Lung (tissue), 12 donors: Measurements from ENCODE around the gene PRSS21. TPM values are rescaled to one million over a fixed set of nuclear protein-coding genes. Genes with fewer than 3 reads are reported as not detected.

Experiments used
- ATAC-seq: fragments of 200-7000 bp; cut with Tn5 transposase; one replicate; pipeline ENCODE4 v1.9.1; 2020; ENCODE audit warnings: moderate number of reproducible peaks; ENCODE audit not compliant: insufficient read depth, low FRiP score
- DNase-seq, 3 donors: peaks; one replicate each; pipeline ENCODE4 v3.0.0-alpha.2; 2013 to 2017
- H3K27ac ChIP-seq, 2 donors: one replicate each; pipeline ENCODE4 v1.5.1; 2013; ENCODE audit warnings: mild to moderate bottlenecking in 2 of 2, moderate library complexity in 2 of 2, control low read depth in 1 of 2, inconsistent platforms in 1 of 2, low read depth in 1 of 2, low read length in 1 of 2
- H3K27me3 ChIP-seq, 3 donors: one replicate each; pipeline ENCODE4 v1.5.1; 2013; ENCODE audit warnings: low read length in 2 of 3; ENCODE audit not compliant: control insufficient read depth in 3 of 3, insufficient read depth in 3 of 3
- H3K36me3 ChIP-seq, 4 donors: one replicate each; pipeline ENCODE4 v1.5.1; 2013; ENCODE audit warnings: low read length in 4 of 4, mild to moderate bottlenecking in 1 of 4, moderate library complexity in 1 of 4; ENCODE audit not compliant: control insufficient read depth in 4 of 4, insufficient read depth in 4 of 4
- H3K4me1 ChIP-seq, 5 donors: one replicate each; pipeline ENCODE4 v1.5.1; 2013; ENCODE audit warnings: low read length in 5 of 5, mild to moderate bottlenecking in 2 of 5, moderate library complexity in 1 of 5; ENCODE audit not compliant: control insufficient read depth in 5 of 5, insufficient read depth in 5 of 5
- H3K4me3 ChIP-seq: one replicate; pipeline ENCODE4 v1.5.1; 2013; ENCODE audit warnings: mild to moderate bottlenecking, control low read depth, moderate library complexity
- H3K9ac ChIP-seq, 2 donors: one replicate each; pipeline ENCODE4 v1.5.1; 2013; ENCODE audit warnings: low read length in 2 of 2, control low read depth in 1 of 2; ENCODE audit not compliant: insufficient read depth in 1 of 2
- H3K9me3 ChIP-seq, 4 donors: one replicate each; pipeline ENCODE4 v1.5.1; 2013; ENCODE audit warnings: low read length in 3 of 4, mild to moderate bottlenecking in 1 of 4, moderate library complexity in 1 of 4; ENCODE audit not compliant: control insufficient read depth in 4 of 4, insufficient read depth in 3 of 4
- WGBS, 2 donors: extraction: QIAGEN DNeasy Blood & Tissue Kit; methylation state at CpG; one replicate each; pipeline ENCODE4 v1.1.7; 2013; 5-methylcytosine and 5-hydroxymethylcytosine counted together
- polyA plus RNA-seq, 2 donors: library from polyadenylated mRNA; stranded (reverse); fragments of 200-250 nt; gene quantifications; one replicate each; pipeline ENCODE4 v1.2.1, GENCODE V29; 2013
- total RNA-seq, 2 donors: library from RNA; depleted of rRNA in 1 of 2; stranded (reverse); fragments of >200 nt in 1 of 2; gene quantifications; one replicate each; pipeline ENCODE4 v1.2.1, GENCODE V29; 2014 to 2021
- TF ChIP-seq, protein P1 (sequence below): IDR thresholded peaks from 2 replicates; pipeline ENCODE4 v1.5.1; 2012; ENCODE audit warnings: mild to moderate bottlenecking; ENCODE audit errors: control extremely low read depth, extremely low read depth
- donor health status: control.
- donor health status: control.
- donor health status: Bipolar disorder and iron deficiency.
- donor health status: healthy.
- donor health status: DM: yes; HTN: yes; CAD: no.

PRSS21 gene
- total and polyA plus RNA-seq, 4 donors = 0.77 to 7.9 (median 4.2) TPM; not detected in 1

GRCh38 chr16:2819179-2819938, 2.3 kb downstream of the PRSS21 start:
- peak in 1 of 3 donors; percentile 7 for DNase-seq
- H3K27me3 ChIP-seq = peaks cover 0 to 6% (median 0%) of the 10 kb centered on the region in 3 donors
- 84 to 88% methylated on average over 18 of the region's 18 CpGs for WGBS, 2 donors

DNA sequence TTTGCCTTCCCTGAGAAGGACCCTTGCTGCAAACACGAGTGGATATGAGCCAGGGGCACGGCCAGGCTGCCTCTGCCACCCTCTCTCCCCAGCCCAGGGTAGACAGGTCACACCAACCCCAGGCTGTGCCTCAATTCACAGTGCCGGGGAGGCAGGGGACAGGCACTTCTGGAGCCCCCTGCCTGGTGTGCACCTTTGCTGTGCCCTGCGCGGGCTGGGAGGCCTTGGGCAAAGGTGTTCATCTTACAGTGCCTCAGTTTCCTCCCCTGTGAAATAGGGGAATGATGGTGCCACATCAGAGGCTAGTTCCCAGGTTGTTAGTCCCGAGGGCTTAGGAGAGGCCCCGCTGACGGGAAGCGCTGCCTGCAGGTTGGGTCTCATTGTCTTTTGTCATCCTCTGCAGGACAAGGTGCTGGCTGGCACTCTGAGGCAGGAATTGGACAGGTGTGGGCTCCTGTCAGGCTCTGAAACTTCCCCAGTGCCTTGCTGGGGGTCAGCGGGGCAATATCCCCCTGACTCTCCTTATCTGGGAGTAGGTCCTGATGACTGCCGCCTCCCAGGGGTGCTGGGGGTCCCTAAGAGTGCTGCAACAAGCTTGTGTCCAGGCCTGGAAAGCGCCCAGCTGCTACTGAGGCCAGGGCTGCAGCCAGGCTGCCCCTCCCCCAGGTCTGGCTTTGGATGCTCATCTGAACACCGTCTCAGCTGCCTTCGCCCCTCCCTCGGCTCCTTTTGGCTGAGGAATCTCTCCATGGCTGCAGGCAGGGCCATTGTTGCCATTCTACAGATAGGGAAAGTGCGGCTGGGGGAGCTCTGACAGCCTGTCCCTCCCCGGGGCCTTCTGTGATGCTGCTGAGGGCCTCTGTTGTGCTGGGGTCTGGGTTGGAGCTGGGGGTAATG, 3.1 kb downstream of the PRSS21 start:
- Histone ChIP-seq H3K27me3 (peaks cover 0 to 3% (median 0%) of the 10 kb centered on the region in 3 donors), H3K9ac (no peak overlapping the region), H3K27ac (no peak overlapping the region), H3K9me3 (no peaks in the 10 kb centered on the region), H3K4me1 (no peaks in the 10 kb centered on the region), H3K4me3 (no peak overlapping the region), H3K36me3 (no peaks in the 10 kb centered on the region)
- no peak for ATAC-seq
- no peak for DNase-seq
- TF ChIP-seq, protein P1, sequence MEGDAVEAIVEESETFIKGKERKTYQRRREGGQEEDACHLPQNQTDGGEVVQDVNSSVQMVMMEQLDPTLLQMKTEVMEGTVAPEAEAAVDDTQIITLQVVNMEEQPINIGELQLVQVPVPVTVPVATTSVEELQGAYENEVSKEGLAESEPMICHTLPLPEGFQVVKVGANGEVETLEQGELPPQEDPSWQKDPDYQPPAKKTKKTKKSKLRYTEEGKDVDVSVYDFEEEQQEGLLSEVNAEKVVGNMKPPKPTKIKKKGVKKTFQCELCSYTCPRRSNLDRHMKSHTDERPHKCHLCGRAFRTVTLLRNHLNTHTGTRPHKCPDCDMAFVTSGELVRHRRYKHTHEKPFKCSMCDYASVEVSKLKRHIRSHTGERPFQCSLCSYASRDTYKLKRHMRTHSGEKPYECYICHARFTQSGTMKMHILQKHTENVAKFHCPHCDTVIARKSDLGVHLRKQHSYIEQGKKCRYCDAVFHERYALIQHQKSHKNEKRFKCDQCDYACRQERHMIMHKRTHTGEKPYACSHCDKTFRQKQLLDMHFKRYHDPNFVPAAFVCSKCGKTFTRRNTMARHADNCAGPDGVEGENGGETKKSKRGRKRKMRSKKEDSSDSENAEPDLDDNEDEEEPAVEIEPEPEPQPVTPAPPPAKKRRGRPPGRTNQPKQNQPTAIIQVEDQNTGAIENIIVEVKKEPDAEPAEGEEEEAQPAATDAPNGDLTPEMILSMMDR = no peak
- 75 to 89% methylated on average over 17 of the region's 17 CpGs for WGBS, 2 donors

More at GRCh38 chr16:2819179-2819938, 2.3 kb downstream of the PRSS21 start:
- H3K9ac ChIP-seq = no peak overlapping the region
- TF ChIP-seq, protein P1 = no peak
- H3K27ac ChIP-seq = no peak overlapping the region
- ATAC-seq = no peak
- no peaks in the 10 kb centered on the region for H3K9me3 ChIP-seq
- H3K4me3 ChIP-seq = no peak overlapping the region
- H3K36me3 ChIP-seq = no peaks in the 10 kb centered on the region
- no peaks in the 10 kb centered on the region for H3K4me1 ChIP-seq

DNA sequence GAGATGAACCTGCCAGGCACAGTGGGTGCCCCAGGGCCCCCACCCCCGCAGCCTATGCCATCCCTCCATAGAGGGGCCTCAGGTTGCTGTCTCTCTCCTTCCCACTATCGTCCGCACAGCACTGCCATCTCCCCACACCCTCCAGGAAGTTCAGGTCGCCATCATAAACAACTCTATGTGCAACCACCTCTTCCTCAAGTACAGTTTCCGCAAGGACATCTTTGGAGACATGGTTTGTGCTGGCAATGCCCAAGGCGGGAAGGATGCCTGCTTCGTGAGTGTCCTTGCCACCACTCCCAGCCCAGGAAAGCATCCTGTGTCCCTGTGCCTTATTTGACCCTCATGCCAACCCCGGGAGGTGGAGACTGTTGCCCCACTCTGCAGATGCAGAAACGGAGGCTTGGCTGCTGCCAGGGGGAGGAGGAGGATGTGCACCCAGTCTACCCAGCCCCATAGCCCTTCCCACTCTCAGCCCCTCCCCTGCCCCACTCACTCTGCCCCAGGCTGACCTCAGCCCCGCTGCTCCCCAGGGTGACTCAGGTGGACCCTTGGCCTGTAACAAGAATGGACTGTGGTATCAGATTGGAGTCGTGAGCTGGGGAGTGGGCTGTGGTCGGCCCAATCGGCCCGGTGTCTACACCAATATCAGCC, 3.9 kb downstream of the PRSS21 start:
- Histone ChIP-seq H3K9me3 (no peaks in the 10 kb centered on the region), H3K4me1 (no peaks in the 10 kb centered on the region), H3K36me3 (no peaks in the 10 kb centered on the region), H3K27ac (no peak overlapping the region), H3K9ac (no peak overlapping the region), H3K27me3 (peaks cover 0 to 3% (median 0%) of the 10 kb centered on the region in 3 donors), H3K4me3 (no peak overlapping the region)
- DNase-seq (no peak), ATAC-seq (no peak)
- WGBS, 2 donors = 76 to 84% methylated on average over 14 of the region's 14 CpGs
- TF ChIP-seq, protein P1 = no peak
